Naive B cell (primary cell): ENCODE data around the gene ATP6V0A1. TPM values are rescaled to one million over a fixed set of nuclear protein-coding genes. Genes with fewer than 3 reads are reported as not detected.
A peak's percentile ranks its signal among the peaks of the same experiment; 100 is the strongest.
"Not testable (repeated sequence)": the region's sequence is repeated elsewhere in the genome, so short reads cannot be mapped to it uniquely, and the experiment has no call there.

ENCODE experiments used
- ATAC-seq, 2 donors: fragments of 150-1000 bp; cut with Tn5 transposase; 2 replicates each; pipeline ENCODE4 v1.10.0; 2021; ENCODE audit warnings: low read depth in 2 of 2, mild to moderate bottlenecking in 2 of 2, moderate library complexity in 2 of 2
- DNase-seq: peaks from one replicate; pipeline ENCODE4 v3.0.0; 2022
- H3K27ac Mint-ChIP-seq, 6 donors: one replicate each; pipeline ENCODE4 v1.8.0; 2020 to 2022; ENCODE audit warnings: mild to moderate bottlenecking in 6 of 6, mixed read lengths in 6 of 6, moderate library complexity in 5 of 6, inconsistent platforms in 2 of 6
- H3K27me3 Mint-ChIP-seq, 3 donors: one replicate each; pipeline ENCODE4 v1.8.0; 2021 to 2022; ENCODE audit warnings: mixed read lengths in 3 of 3, mild to moderate bottlenecking in 1 of 3
- H3K36me3 Mint-ChIP-seq, 2 donors: one replicate each; pipeline ENCODE4 v1.8.0; 2020 to 2022; ENCODE audit warnings: mixed read lengths in 2 of 2, inconsistent platforms in 1 of 2, mild to moderate bottlenecking in 1 of 2
- H3K4me1 Mint-ChIP-seq, 3 donors: one replicate each; pipeline ENCODE4 v1.8.0; 2020 to 2022; ENCODE audit warnings: mixed read lengths in 3 of 3, inconsistent platforms in 1 of 3, mild to moderate bottlenecking in 1 of 3, moderate library complexity in 1 of 3
- H3K4me3 Mint-ChIP-seq, 8 donors: one replicate each; pipeline ENCODE4 v1.8.0; 2020 to 2022; ENCODE audit warnings: mild to moderate bottlenecking in 8 of 8, mixed read lengths in 8 of 8, moderate library complexity in 8 of 8, inconsistent platforms in 2 of 8
- H3K9me3 Mint-ChIP-seq, 7 donors: one replicate each; pipeline ENCODE4 v1.8.0; 2020 to 2022; ENCODE audit warnings: mixed read lengths in 7 of 7, mild to moderate bottlenecking in 5 of 7, inconsistent platforms in 2 of 7, moderate library complexity in 1 of 7
- polyA plus RNA-seq, 6 donors: library from polyadenylated mRNA; unstranded; fragments of 300-500 nt; fragmentation: Illumina TruSeq; gene quantifications; one replicate each; pipeline ENCODE4 v1.2.3, GENCODE V29; 2021; ENCODE audit warnings: low read depth in 6 of 6

Gene ATP6V0A1
- polyA plus RNA-seq, 6 donors from 2014 or later = 42.5 to 81.0 (median 62.8) TPM

DNA sequence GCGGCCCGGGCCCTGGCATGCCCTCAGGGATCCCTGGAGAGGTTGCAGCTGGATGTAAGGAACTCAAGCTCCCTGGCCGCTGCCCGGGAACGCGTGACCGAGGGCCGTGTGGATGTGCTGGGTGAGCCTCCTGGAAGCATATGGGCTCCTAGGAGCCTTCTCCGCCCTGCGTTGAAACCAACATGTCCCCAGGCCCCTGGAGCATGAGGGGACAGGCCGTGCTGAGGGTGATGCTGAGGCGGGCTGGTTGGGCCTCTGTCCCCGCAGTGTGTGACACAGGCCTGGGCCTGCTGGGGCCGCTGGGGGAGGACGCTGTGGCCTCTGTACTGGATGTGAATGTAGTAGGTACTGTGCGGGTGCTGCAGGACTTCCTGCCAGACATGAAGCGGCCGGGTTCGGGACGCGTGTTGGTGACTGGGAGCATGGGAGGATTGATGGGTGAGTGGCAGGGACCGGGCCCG is 88.4 kb downstream of the ATP6V0A1 start:
- Mint-ChIP-seq H3K36me3 (no peaks in the 10 kb centered on the region), H3K27me3 (no peaks in the 10 kb centered on the region), H3K9me3 (no peaks in the 10 kb centered on the region), H3K27ac (no peak overlapping the region), H3K4me3 (peak overlapping the region in 2 of 8 donors; percentile 43 to 46), H3K4me1 (peaks cover 14 to 27% (median 17%) of the 10 kb centered on the region in 3 donors)
- no peak for ATAC-seq
- no peak for DNase-seq

- peak overlapping the region in 7 of 8 donors; percentile 15 to 75 (median 47) for H3K4me3 Mint-ChIP-seq
These were observed 89.0 kb downstream of the ATP6V0A1 start for GRCh38 chr17:42547698-42548069.

GRCh38 chr17:42548070-42548837 is 89.6 kb downstream of the ATP6V0A1 start:
- ATAC-seq (peak; percentile 91), DNase-seq (peak; percentile 82)
- no peaks in the 10 kb centered on the region for H3K36me3 Mint-ChIP-seq
- H3K4me3 Mint-ChIP-seq = peak overlapping the region; percentile 63 to 77 (median 70)
- H3K4me1 Mint-ChIP-seq = peaks cover 14 to 39% (median 25%) of the 10 kb centered on the region in 3 donors
- H3K9me3 Mint-ChIP-seq = no peaks in the 10 kb centered on the region
- no peaks in the 10 kb centered on the region for H3K27me3 Mint-ChIP-seq
- H3K27ac Mint-ChIP-seq = peak overlapping the region in 1 of 6 donors; percentile 78

More at GRCh38 chr17:42547698-42548069, 89.0 kb downstream of the ATP6V0A1 start:
- H3K4me1 Mint-ChIP-seq = peaks cover 14 to 33% (median 23%) of the 10 kb centered on the region in 3 donors
- no peaks in the 10 kb centered on the region for H3K36me3 Mint-ChIP-seq
- ATAC-seq (no peak), DNase-seq (no peak)
- no peaks in the 10 kb centered on the region for H3K9me3 Mint-ChIP-seq
- H3K27me3 Mint-ChIP-seq = no peaks in the 10 kb centered on the region
- H3K27ac Mint-ChIP-seq = no peak overlapping the region

DNA sequence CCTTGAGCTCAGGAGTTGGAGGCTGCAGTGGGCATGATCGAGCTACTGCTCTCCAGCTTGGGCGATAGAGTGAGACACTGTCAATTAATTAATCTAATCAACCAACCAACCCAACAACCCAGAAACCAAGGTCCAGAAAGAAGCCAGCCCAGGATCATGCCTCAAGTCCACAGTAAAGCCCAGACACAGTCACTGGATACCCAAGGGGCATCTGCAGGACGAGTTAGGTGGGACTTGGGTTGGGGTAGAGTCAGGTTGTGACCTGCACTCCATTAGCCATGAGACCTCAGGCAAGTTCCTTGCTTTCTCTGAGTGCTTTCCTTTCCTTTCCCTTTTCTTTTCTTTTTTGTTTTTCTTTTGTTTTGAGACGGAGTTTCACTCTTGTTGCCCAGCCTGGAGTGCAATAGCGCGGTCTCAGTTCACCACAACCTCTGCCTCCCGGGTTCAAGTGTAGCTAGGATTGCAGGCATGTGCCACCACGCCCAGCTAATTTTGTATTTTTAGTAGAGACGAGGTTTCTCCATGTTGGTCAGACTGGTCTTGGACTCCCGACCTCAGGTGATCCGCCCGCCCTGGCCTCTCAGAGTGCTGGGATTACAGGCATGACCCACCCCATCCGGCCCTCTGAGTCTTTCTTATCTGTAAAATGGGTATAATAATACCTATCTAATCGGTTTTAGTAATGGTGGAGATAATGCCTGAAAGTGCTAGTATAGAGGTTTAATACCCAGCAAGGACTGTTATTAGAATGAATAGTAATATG is 90.5 kb downstream of the ATP6V0A1 start:
- ATAC-seq = no peak
- H3K4me3 Mint-ChIP-seq = peak overlapping the region in 7 of 8 donors; percentile 35 to 78 (median 76)
- no peaks in the 10 kb centered on the region for H3K9me3 Mint-ChIP-seq
- H3K27me3 Mint-ChIP-seq = no peaks in the 10 kb centered on the region
- DNase-seq = no peak
- H3K36me3 Mint-ChIP-seq = no peaks in the 10 kb centered on the region
- H3K4me1 Mint-ChIP-seq = peaks cover 17 to 48% (median 27%) of the 10 kb centered on the region in 3 donors
- peak overlapping the region in 3 of 6 donors; percentile 26 to 78 (median 63) for H3K27ac Mint-ChIP-seq

GRCh38 chr17:42552736-42553135 is 94.1 kb downstream of the ATP6V0A1 start, which contains the start of gene HSD17B1:
HSD17B1 (plus strand) TSS chr17:42552923; CDS start chr17:42552934, 11 bp downstream.
- Mint-ChIP-seq H3K4me3 (peak within 1 kb of the TSS; percentile 94 to 97 (median 96)), H3K27ac (peak within 1 kb of the TSS in 5 of 6 donors; percentile 78 to 99 (median 95)), H3K4me1 (peaks cover 25 to 64% (median 43%) of the 10 kb centered on the region in 3 donors)
- not testable (repeated sequence) for ATAC-seq, H3K9me3 Mint-ChIP-seq, H3K36me3 Mint-ChIP-seq, DNase-seq, H3K27me3 Mint-ChIP-seq

GRCh38 chr17:42553161-42553818 is 94.6 kb downstream of the ATP6V0A1 start:
- peaks cover 25 to 60% (median 43%) of the 10 kb centered on the region in 3 donors for H3K4me1 Mint-ChIP-seq
- peak overlapping the region; percentile 94 to 97 (median 96) for H3K4me3 Mint-ChIP-seq
- H3K36me3 Mint-ChIP-seq = no peaks in the 10 kb centered on the region
- DNase-seq (no peak), ATAC-seq (no peak)
- no peaks in the 10 kb centered on the region for H3K9me3 Mint-ChIP-seq
- H3K27me3 Mint-ChIP-seq = no peaks in the 10 kb centered on the region
- peak overlapping the region in 5 of 6 donors; percentile 72 to 99 (median 95) for H3K27ac Mint-ChIP-seq

- no peaks in the 10 kb centered on the region for H3K9me3 Mint-ChIP-seq
- H3K4me1 Mint-ChIP-seq = peaks cover 24 to 57% (median 39%) of the 10 kb centered on the region in 3 donors
- peak overlapping the region in 5 of 6 donors; percentile 78 to 99 (median 95) for H3K27ac Mint-ChIP-seq
- no peaks in the 10 kb centered on the region for H3K36me3 Mint-ChIP-seq
- DNase-seq (no peak), ATAC-seq (no peak)
- peak overlapping the region; percentile 94 to 97 (median 96) for H3K4me3 Mint-ChIP-seq
- H3K27me3 Mint-ChIP-seq = no peaks in the 10 kb centered on the region
These were observed 95.2 kb downstream of the ATP6V0A1 start for GRCh38 chr17:42553866-42554249.

- H3K27ac Mint-ChIP-seq = peak overlapping the region; percentile 95 to 99 (median 99)
- ATAC-seq (peak; percentile 93 to 94), DNase-seq (peak; percentile 93)
- H3K4me1 Mint-ChIP-seq = peaks cover 19 to 51% (median 33%) of the 10 kb centered on the region in 3 donors
- peak overlapping the region; percentile 94 to 97 (median 96) for H3K4me3 Mint-ChIP-seq
- no peaks in the 10 kb centered on the region for H3K36me3 Mint-ChIP-seq
- no peaks in the 10 kb centered on the region for H3K27me3 Mint-ChIP-seq
- H3K9me3 Mint-ChIP-seq = no peaks in the 10 kb centered on the region
These were observed 95.8 kb downstream of the ATP6V0A1 start for GRCh38 chr17:42554250-42555121.

DNA sequence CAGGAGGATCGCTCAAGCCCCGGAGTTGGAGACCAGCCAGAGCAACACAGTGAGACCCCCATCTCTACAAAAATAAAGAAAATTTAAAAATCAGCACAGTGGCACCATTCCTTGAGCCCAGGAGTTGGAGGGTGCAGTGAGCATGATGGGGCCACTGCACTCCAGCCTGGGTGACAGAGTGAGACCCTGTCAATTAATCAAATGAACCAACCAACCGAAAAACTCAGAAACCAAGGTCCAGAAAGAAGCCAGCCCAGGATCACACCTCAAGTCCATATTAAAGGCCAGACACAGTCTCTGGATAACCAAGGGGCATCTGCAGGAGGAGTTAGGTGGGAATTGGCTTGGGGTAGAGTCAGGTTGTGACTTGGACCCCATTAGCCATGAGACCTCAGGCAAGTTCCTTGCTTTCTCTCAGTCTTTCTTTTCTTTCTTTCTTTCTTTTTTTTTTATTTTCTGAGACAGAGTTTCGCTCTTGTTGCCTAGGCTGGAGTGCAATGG is 96.5 kb downstream of the ATP6V0A1 start:
- ATAC-seq (peak; percentile 2), DNase-seq (no peak)
- no peaks in the 10 kb centered on the region for H3K36me3 Mint-ChIP-seq
- peaks cover 19 to 51% (median 34%) of the 10 kb centered on the region in 3 donors for H3K4me1 Mint-ChIP-seq
- no peaks in the 10 kb centered on the region for H3K9me3 Mint-ChIP-seq
- no peaks in the 10 kb centered on the region for H3K27me3 Mint-ChIP-seq
- H3K4me3 Mint-ChIP-seq = peak overlapping the region; percentile 94 to 97 (median 96)
- peak overlapping the region; percentile 95 to 99 (median 99) for H3K27ac Mint-ChIP-seq

DNA sequence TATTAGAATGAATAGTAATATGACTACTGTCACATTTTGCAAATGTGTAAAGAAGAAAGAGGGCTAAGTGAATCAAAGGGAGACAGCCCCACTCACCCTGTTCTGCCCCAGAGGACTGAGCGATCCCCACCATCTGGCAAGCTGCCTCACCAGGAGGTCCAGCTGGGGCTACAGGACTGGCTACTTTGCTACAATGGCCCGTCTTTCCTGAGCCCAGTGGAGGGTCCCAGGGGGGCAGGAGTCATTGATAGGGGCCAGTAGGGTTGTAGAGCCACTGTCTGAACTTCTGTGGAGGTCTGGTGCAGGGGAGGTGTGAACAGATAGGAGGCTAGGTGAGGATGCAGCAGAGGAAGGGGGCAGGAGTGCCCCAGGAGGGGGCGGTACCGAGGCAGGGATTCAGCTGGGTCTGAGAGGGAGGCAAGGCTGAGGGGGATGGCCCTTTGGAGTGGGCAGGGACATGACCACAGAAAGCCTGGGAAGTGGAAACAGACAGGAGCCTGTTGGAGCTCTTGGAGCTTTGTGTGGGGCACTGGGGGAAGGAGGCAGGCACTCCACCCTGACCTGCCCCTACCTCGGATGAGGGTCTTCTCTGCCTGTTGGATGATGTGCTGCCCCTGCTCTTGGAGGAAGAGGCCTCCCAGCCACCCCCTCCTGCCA is 97.4 kb downstream of the ATP6V0A1 start:
- Mint-ChIP-seq H3K4me3 (peak overlapping the region in 5 of 8 donors; percentile 15 to 97 (median 95)), H3K27ac (peak overlapping the region in 2 of 6 donors; percentile 95 to 98), H3K4me1 (peaks cover 15 to 46% (median 37%) of the 10 kb centered on the region in 3 donors)
- H3K36me3 Mint-ChIP-seq, ATAC-seq, H3K9me3 Mint-ChIP-seq, DNase-seq, H3K27me3 Mint-ChIP-seq: not testable (repeated sequence)

DNA sequence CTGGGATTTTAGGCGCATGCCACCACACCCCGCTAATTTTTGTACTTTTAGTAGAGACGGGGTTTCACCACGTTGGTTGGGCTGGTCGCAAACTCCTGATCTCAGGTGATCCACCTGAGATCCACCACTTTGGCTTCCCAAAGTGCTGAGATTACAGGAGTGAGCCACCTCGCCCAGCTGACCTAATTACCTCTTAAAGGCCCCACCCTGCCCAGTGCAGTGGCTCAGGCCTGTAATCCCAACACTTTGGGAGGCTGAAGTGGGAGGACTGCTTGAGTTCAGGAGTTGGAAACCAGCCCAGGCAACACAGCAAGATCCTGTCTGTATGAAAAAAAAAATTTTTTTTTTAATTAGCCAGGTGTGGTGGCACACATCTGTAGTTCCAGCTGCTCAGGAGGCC is 100.4 kb downstream of the ATP6V0A1 start:
- no peak overlapping the region for H3K27ac Mint-ChIP-seq
- H3K4me1 Mint-ChIP-seq = peaks cover 25 to 53% (median 46%) of the 10 kb centered on the region in 3 donors
- H3K4me3 Mint-ChIP-seq = peak overlapping the region in 1 of 8 donors; percentile 92
- H3K36me3 Mint-ChIP-seq = no peaks in the 10 kb centered on the region
- H3K9me3 Mint-ChIP-seq = no peaks in the 10 kb centered on the region
- no peak for ATAC-seq
- no peaks in the 10 kb centered on the region for H3K27me3 Mint-ChIP-seq
- no peak for DNase-seq

DNA sequence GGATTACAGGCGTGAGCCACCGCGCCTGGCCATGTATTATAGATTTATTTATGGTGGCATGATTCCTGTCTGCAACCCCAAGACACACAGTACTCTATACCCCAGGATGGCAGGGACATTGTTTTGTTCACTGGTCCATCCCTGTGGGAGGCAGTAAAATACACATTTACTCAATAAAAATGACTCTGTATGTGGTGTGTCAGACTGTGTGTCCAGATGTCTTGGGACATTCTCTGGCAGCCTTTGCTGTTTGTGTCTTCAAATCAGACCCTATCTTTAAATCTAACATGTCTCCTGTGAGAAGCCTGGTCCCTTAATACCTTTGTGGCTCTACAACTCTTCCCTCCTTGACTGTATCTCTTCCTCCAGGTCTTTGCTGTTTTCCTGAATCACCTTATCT is 101.6 kb downstream of the ATP6V0A1 start:
- peaks cover 21 to 58% (median 39%) of the 10 kb centered on the region in 3 donors for H3K4me1 Mint-ChIP-seq
- DNase-seq (no peak), ATAC-seq (no peak)
- peak overlapping the region in 4 of 8 donors; percentile 40 to 92 (median 58) for H3K4me3 Mint-ChIP-seq
- H3K36me3 Mint-ChIP-seq = no peaks in the 10 kb centered on the region
- H3K9me3 Mint-ChIP-seq = no peaks in the 10 kb centered on the region
- H3K27ac Mint-ChIP-seq = peak overlapping the region in 1 of 6 donors; percentile 86
- no peaks in the 10 kb centered on the region for H3K27me3 Mint-ChIP-seq
